Measurements from ENCODE around the gene PGAM2.
"Not testable (repeated sequence)": the region's sequence is repeated elsewhere in the genome, so short reads cannot be mapped to it uniquely, and the experiment has no call there.

PGAM2 gene

GRCh38 chr7:44019825-44020224 is 45.5 kb downstream of the PGAM2 start:
- not testable (repeated sequence) for DNase-seq (ENCODE audit: low read depth)

GRCh38 chr7:44018857-44019807 is 46.2 kb downstream of the PGAM2 start:
- peak; percentile 68 for DNase-seq (ENCODE audit: low read depth)

- not testable (repeated sequence) for DNase-seq (ENCODE audit: low read depth)
These were observed 50.3 kb downstream of the PGAM2 start for GRCh38 chr7:44015090-44015489.
